ENCODE results near the gene LDLRAD1. TPM values are rescaled to one million over a fixed set of nuclear protein-coding genes. Genes with fewer than 3 reads are reported as not detected.
"Not testable (repeated sequence)": the region's sequence is repeated elsewhere in the genome, so short reads cannot be mapped to it uniquely, and the experiment has no call there.

LDLRAD1 gene
- total RNA-seq, 2 donors from 2014 or later = not detected

DNA sequence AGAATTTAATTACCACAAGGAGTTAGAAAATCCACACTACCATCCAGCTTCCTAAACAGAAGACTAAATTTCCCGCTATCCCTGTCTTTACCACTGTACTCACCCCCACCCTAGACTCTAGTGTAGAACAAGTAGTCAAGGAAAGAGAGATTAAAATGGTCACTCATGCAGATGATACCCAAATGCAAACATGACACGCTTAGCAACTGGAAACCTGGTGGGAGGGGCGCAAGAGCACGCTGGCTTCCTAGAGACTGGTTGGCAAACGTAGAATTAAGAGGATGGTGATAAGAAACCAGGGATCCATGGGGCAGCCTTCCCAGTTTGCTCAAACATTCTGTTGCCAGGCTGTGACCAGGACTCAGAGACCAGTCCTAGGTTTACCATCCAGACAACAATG, 9.9 kb upstream of the LDLRAD1 start:
- ATAC-seq (no peak), DNase-seq (ENCODE audit: low spot score in 2 of 2) (no peak)
- H3K27ac Mint-ChIP-seq = peak overlapping the region in 1 of 2 donors; percentile 39
- H3K36me3 Mint-ChIP-seq = no peaks in the 10 kb centered on the region
- no peaks in the 10 kb centered on the region for H3K9me3 Mint-ChIP-seq

DNA sequence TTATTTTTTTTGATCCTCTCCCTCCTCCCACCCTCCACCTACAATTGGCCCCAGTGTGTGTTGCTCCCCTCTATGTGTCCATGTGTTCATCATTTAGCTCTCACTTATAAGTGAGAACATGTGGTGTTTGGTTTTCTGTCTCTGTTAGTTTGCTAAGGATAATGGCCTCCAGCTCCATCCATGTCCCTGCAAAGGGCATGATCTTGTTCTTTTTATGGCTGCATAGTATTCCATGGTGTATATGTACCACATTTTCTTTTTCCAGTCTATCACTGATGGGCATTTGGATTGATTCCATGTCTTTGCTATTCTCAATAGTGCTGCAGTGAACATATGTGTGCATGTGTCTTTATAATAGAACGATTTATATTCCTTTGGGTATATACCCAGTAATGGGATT, 6.8 kb upstream of the LDLRAD1 start:
- DNase-seq (ENCODE audit: low spot score in 2 of 2); ATAC-seq; H3K36me3 Mint-ChIP-seq; H3K9me3 Mint-ChIP-seq: not testable (repeated sequence)
- H3K27ac Mint-ChIP-seq = peak overlapping the region in 1 of 2 donors; percentile 18

DNA sequence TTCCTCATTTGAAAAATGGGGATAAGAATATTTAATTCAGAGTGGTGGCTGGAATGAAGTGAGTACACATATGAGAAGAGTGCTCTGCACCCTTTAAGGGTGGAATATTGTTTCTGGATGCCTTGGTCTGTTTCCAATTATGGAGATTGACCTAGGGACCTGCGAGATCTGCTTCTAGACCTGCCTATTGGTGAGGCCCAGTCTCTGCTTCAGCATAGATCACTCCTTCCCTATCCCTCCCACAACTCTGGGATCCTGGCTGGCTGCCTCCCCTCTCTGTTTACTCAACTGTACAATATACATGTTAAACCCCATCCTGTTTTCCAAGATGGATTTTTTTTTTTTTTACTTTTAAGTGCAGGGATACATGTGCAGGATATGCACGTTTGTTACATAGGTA, 6.4 kb upstream of the LDLRAD1 start:
- Mint-ChIP-seq H3K9me3 (no peaks in the 10 kb centered on the region), H3K27ac (no peak overlapping the region), H3K36me3 (no peaks in the 10 kb centered on the region)
- ATAC-seq (no peak), DNase-seq (ENCODE audit: low spot score in 2 of 2) (no peak)

DNA sequence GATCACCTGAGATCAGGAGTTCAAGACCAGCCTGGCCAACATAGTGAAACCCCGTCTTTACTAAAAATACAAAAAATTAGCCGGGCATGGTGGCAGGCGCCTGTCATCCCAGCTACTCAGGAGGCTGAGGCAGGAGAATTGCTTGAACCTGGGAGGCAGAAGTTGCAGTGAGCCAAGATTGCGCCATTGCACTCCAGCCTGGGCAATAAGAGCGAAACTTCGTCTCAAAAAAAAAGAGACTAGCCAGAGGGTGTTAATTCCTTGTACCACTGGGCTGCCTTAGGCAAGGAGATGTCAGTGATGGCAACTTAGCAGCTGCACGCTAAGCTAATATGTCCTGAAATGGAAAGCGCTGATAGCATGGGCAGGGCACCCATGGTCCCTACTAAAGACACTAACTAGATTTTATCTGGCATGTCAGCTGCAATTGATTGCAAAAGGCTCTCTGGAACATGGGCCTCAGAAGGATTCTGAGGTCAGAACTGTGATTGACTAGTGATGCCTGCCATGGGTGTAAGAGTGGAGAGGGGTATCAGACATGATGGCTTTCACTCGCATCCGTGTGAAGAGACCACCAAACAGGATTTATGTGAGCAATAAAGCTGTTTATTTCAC, 1.7 kb upstream of the LDLRAD1 start:
- not testable (repeated sequence) for ATAC-seq, H3K27ac Mint-ChIP-seq, H3K9me3 Mint-ChIP-seq, H3K36me3 Mint-ChIP-seq
- DNase-seq (ENCODE audit: low spot score in 2 of 2) = peak in 1 of 2 donors; percentile 28

DNA sequence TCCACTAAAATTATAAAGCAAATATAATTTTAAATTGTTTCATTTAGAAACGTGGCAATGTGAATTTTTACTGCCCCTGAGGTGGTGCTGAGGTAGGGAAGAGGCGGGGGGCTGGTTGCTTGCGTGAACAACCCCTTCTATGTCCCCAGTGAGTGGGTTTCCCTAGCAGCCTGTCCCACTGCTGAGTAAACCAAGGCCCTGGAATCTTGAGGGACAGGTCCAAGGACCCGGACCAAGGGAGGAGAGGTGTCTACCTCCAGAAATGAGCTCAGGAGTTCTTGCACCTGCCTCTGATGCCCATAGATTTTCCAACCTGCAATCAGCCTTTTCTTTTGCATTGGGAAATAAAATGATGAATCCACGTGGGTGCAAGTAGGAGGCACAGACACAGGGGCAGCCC, 649 bp upstream of the LDLRAD1 start:
- peak in 1 of 2 donors; percentile 18 for DNase-seq (ENCODE audit: low spot score in 2 of 2)
- ATAC-seq = no peak
- H3K9me3 Mint-ChIP-seq = no peaks in the 10 kb centered on the region
- no peaks in the 10 kb centered on the region for H3K36me3 Mint-ChIP-seq
- no peak overlapping the region for H3K27ac Mint-ChIP-seq

DNA sequence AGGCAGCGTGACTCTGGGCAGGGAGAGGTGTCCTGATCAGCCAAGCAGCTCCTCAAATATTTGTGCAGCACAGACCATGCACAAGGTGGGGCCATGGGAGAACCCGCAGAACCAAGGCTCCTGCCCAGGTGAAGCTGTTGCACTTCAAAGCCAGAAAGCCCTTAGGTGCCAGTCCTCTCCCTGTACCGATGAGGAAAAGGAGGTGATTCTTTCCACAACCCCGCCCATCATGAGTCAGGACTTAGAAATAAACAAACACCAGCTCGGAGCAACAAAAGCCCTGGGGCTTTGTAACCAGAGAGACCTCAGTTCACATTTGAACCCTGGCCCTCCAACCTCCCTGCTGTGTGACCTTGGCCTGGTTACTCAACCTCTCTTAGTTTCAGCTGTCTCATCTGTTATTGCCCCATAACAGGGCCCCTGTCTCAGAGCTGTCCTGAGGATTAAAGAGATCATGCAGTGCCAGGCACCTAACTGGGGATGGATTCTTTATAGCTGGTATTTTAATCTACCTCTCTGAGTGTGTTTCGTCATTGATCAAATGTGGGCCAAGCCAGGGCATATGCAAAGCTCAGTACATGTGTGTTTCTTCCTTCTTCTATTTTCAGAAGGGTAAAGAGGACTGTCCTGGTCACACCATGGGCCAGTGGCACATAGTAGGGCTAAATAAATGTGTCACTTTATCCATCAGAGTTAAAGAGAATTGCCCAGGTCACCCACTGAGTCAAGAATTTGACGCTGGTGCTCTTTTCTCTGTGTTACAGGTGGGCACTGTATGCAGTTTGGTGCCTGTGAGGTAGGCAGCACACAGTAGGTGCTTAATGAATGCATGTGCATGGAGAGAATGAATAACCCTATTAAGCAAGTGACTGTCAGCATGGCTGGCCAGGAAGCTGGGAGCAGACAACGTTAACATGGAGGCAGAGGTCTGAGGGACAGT, 1.4 kb downstream of the LDLRAD1 start:
- Mint-ChIP-seq H3K27ac (no peak overlapping the region), H3K36me3 (no peaks in the 10 kb centered on the region), H3K9me3 (no peaks in the 10 kb centered on the region)
- ATAC-seq (no peak), DNase-seq (ENCODE audit: low spot score in 2 of 2) (peak in 1 of 2 donors; percentile 42)

DNA sequence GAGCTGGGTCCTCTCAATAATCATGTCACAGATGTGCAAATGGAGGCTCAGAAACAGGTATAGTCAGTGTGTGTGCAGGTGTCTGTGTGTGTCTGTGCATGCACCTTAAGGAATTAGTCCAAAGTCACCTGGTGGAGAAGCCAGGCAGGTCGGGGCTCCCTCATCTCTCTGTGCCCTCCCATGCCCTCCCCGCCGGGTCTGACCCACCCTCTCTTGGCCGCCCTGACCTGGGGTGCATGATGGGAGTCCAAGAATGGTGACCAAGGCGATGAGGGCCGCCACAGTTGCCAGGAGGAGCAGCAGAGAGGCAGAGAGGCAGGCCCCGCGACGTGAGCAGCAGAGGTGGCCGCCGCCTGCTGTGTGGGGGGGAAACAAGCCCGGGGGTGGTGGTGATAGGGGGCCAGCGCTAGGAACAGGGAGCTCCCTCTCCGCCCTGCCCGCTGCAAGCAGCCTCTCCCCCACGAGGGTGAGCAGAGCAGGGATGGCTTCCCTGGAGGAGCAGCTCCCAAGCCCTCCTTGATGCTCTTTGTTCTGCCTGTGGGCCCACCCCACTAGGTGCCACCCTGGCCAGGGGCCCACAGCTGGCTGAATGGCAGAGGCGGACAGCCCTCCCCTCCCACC, 3.9 kb downstream of the LDLRAD1 start:
- Mint-ChIP-seq H3K36me3 (no peaks in the 10 kb centered on the region), H3K9me3 (no peaks in the 10 kb centered on the region), H3K27ac (no peak overlapping the region)
- no peak for ATAC-seq
- DNase-seq (ENCODE audit: low spot score in 2 of 2) = no peak

DNA sequence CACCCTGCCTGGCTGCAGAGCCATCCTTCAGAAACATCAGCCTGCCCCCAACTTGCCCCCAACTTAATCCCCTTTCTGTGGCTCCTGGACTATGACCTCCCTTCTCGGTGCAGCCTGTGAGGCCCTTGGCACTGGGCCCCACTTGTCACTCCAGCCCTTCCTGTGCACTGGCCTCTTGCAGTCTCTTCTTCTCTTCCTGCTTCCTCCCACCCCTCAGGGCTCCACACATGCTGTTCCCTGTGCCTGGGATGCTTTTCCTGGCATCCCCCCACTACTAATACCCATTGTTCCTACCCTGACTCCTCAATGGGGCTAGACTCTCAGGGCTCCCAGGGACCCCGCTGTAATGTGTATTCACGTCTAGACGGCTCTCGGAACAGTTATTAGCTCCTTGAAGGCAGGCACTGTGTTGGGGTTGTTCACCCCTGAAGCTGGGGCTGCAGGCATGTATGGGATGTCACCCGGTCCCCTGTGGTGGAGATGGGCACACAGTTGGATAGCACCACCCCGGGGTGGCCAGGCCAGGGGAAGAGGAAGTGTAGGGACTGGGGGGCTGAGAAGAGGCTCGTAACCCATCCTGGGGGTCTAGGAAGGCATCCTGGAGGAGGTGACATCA, 4.5 kb downstream of the LDLRAD1 start:
- H3K27ac Mint-ChIP-seq = no peak overlapping the region
- H3K36me3 Mint-ChIP-seq = no peaks in the 10 kb centered on the region
- DNase-seq (ENCODE audit: low spot score in 2 of 2) (peak in 1 of 2 donors; percentile 41), ATAC-seq (no peak)
- no peaks in the 10 kb centered on the region for H3K9me3 Mint-ChIP-seq

DNA sequence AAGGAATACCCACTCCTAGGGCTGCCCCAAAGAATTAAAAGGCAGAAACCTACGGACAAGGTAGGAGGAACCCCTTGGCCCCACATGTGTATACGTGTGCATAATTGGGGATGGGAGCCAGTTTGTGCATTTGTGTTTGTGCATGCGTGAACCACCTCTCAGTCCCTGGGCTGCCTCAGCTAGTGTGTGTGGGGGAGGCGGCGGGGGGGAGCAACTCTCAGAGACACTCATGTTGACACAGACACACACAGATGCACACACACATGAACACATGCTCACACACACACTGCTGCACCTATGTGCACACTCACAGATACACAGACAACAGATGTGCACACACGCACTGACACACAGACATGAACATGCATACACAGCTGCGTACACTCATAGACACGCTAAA, 5.1 kb downstream of the LDLRAD1 start:
- no peaks in the 10 kb centered on the region for H3K36me3 Mint-ChIP-seq
- DNase-seq (ENCODE audit: low spot score in 2 of 2) (no peak), ATAC-seq (no peak)
- H3K27ac Mint-ChIP-seq = no peak overlapping the region
- no peaks in the 10 kb centered on the region for H3K9me3 Mint-ChIP-seq

DNA sequence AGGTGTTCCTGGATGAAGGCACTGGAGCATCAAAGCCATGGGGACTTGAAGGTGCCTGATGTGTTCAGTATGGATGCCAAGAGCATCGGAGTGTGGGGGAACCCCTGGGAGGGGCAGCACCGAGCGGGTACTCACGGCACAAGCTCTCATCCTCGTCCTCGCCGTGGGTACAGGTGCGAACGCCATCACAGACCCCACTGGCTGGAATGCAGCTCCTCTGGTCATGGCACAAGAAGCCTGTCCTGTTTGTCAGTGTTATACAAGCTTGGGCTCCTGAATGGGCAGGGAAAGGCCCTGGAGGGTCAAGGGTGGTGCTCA, 6.0 kb downstream of the LDLRAD1 start:
- H3K27ac Mint-ChIP-seq = no peak overlapping the region
- H3K9me3 Mint-ChIP-seq = no peaks in the 10 kb centered on the region
- ATAC-seq = no peak

DNA sequence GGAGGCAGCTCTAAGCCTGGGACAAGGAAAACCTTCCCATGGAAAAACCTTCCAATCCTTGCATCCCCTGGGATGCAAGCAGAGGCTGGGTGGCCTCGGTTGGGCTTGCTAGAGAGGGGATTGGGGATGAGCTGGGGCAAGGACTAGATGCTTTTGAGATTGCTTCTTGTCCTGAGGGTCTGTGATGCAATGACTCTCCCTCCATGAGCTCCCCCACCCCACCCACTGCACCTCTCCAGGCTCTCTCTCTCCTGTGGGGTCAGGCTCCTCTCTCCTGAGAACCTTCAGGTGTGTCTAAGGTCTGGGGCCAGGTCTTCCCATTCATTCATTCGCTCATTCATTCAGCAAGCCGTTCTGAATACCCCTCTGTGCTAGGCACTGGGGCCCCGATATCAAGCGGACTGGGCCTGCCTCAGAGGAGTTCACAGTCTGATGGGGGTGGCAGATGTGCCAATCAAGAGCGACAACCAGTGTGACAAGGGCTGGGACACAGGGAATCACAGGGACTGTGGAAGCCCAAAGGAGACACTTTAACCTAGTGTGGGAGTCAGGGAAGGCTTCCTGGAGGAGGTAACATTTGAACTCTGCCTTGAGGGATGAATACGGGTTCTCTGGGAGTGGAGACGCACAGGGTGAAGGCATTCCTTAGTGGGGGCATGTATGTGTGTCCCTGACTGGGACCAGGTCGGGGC, 6.5 kb downstream of the LDLRAD1 start:
- DNase-seq (ENCODE audit: low spot score in 2 of 2) (peak in 1 of 2 donors; percentile 44), ATAC-seq (no peak)
- Mint-ChIP-seq H3K36me3 (no peaks in the 10 kb centered on the region), H3K27ac (no peak overlapping the region), H3K9me3 (no peaks in the 10 kb centered on the region)

More for the DNA sequence above, 6.0 kb downstream of the LDLRAD1 start:
- H3K36me3 Mint-ChIP-seq = no peaks in the 10 kb centered on the region
- DNase-seq (ENCODE audit: low spot score in 2 of 2) = peak in 1 of 2 donors; percentile 39

DNA sequence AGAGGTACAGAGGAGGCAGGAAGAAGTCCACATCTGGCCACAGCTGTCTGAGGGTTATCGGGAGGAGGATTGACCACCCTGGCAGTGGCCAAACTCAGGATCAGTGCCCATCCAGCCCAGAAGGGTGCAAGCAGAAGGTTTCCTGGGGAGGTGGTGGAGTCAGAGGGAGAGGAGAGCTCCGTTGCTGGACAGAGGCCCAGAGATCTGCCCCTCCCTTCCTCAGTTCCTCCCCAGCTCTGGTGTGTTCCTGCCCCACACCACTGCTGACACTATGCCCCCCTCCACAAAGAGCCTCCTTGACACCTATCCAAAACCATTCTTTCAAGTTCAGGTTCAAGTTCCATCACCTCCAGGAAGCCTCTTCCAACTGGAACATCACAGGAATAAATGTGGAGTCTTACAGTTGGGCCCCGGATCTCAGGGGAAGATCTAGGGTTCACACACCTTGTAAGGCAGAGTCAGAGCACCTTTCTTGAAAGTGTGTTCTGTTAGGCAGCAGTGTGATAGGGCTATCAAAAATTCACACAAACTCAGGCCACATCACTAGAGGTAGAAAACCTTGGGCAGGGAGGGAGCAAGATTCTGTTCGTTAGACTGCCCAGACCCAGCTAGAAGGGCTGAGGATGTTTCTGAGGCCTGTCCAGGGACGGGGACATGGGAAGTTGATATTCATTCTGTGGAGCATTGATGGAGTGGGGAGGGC, 7.4 kb downstream of the LDLRAD1 start:
- H3K36me3 Mint-ChIP-seq = no peaks in the 10 kb centered on the region
- no peak for ATAC-seq
- peak overlapping the region in 1 of 2 donors; percentile 3 for H3K27ac Mint-ChIP-seq
- DNase-seq (ENCODE audit: low spot score in 2 of 2) = peak in 1 of 2 donors; percentile 25
- H3K9me3 Mint-ChIP-seq = no peaks in the 10 kb centered on the region

DNA sequence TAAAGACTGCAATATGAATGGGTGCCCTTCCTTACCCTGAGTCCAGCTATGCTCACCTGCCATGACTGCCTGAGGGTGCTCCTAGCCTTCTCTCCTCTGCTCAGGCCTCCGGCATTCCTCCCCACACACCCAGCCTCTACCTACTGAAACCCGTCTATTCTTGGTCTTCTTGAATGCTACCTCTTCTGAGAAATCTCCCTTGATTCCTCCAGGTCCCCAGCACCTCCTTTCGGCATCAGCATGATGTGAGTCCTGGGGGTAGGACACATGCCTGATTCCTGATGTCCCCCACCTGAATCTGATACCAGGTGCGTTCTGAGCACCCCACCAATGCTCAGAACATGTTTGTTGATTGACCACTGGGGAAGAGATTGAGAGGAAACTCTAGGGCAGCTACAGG, 8.6 kb downstream of the LDLRAD1 start:
- Mint-ChIP-seq H3K36me3 (no peaks in the 10 kb centered on the region), H3K9me3 (no peaks in the 10 kb centered on the region), H3K27ac (peak overlapping the region in 1 of 2 donors; percentile 6)
- ATAC-seq = no peak
- DNase-seq (ENCODE audit: low spot score in 2 of 2) = no peak

DNA sequence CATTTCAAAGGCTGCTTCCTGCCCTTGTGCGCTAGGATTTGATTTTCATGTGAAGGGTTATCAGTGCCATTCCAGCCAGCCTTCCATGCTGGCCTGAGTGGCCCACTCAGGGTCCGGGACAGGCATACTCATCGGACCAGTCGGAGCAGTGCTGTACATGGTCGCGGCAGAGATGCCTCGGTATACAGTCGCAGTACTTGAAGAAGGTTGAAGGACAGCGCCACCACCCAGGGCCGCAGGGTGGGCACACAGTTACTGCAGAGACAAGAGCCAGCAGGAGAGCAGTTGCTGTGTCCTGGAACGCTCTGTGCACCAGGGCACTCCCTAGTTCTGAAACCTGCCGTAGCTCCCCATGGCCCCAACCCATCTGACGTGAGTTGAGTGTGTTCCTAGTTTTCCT, 9.1 kb downstream of the LDLRAD1 start:
- DNase-seq (ENCODE audit: low spot score in 2 of 2) (peak in 1 of 2 donors; percentile 42), ATAC-seq (no peak)

DNA sequence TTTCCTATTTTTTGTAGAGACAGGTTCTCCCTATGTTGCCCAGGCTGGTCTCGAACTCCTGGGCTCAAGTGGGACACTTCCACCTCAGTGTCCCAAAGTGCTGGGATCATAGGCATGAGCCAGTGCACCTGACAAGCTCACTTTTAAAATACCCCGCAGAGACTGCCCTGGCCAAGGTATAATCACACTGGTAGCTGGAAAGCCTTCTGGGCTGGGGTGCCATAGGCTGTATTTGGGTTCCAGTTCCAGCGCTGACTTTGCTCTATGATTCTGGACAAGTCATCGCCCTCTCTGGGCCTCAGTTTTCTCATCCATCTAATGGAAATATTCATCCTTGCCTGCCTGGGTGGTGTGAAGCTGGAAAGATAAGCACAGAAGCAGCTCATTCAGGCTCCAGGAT, 10.4 kb downstream of the LDLRAD1 start:
- Mint-ChIP-seq H3K27ac (no peak overlapping the region), H3K9me3 (no peaks in the 10 kb centered on the region), H3K36me3 (no peaks in the 10 kb centered on the region)
- ATAC-seq (no peak), DNase-seq (ENCODE audit: low spot score in 2 of 2) (peak in 1 of 2 donors; percentile 6)

More for the DNA sequence above, 9.1 kb downstream of the LDLRAD1 start:
- Mint-ChIP-seq H3K36me3 (no peaks in the 10 kb centered on the region), H3K27ac (no peak overlapping the region), H3K9me3 (no peaks in the 10 kb centered on the region)

DNA sequence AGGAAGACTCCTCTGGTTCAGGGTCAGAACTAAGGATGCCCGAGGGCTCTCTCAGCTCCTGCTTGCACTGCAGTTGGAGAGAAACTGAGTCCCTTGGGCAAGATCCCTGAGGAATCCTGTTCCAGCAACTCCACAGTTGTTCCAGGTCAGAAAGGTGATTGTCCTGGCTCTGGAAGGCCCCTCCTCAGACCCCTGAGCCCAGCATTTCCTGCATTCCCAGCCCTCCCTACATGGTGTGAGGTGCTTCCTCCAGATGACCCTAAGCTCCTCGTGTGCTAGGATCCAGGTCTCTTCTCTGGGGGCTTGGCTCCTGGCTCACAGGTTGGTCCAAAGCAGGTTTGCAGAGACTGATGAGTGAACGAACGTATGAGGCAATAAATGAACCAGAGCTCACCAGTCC, 11.5 kb downstream of the LDLRAD1 start:
- peak in 1 of 2 donors; percentile 41 for DNase-seq (ENCODE audit: low spot score in 2 of 2)
- no peak overlapping the region for H3K27ac Mint-ChIP-seq

More for the DNA sequence above, 11.5 kb downstream of the LDLRAD1 start:
- Mint-ChIP-seq H3K9me3 (no peaks in the 10 kb centered on the region), H3K36me3 (no peaks in the 10 kb centered on the region)
- no peak for ATAC-seq

Data from activated naive CD4-positive, alpha-beta T cell treated with anti-CD3 and anti-CD28 coated beads, Interleukin-2, amount 50 U/mL, for 72 hours (primary cell).